H1 (cell line): ENCODE data around the gene FGB. TPM values are rescaled to one million over a fixed set of nuclear protein-coding genes. Genes with fewer than 3 reads are reported as not detected.

Experiments used
- CTBP2 ChIP-seq: IDR thresholded peaks from 2 replicates; pipeline ENCODE4 v1.7.0; 2011; ENCODE audit warnings: borderline replicate concordance, mild to moderate bottlenecking, moderate library complexity, mixed read lengths, low read length; ENCODE audit not compliant: insufficient read depth, insufficient read length
- EP300 ChIP-seq, 2 experiments: IDR thresholded peaks; 1 replicate in 1 of 2; 2 replicates in 1 of 2; pipeline ENCODE4 v1.6.1; 2011 to 2012; ENCODE audit warnings: low read depth in 2 of 2, low read length in 2 of 2, mild to moderate bottlenecking in 2 of 2, borderline replicate concordance in 1 of 2, inconsistent platforms in 1 of 2, moderate library complexity in 1 of 2
- JUND ChIP-seq: IDR thresholded peaks from 2 replicates; pipeline ENCODE4 v1.6.1; 2011; ENCODE audit warnings: mild to moderate bottlenecking, improper control_type of control experiment, low read length
- MAFK ChIP-seq: IDR thresholded peaks from 2 replicates; pipeline ENCODE4 v1.6.1; 2012; ENCODE audit warnings: low read depth, mild to moderate bottlenecking, improper control_type of control experiment, low read length
- NANOG ChIP-seq: IDR thresholded peaks from 2 replicates; pipeline ENCODE4 v1.6.1; 2011; ENCODE audit warnings: low read length, low read depth, mild to moderate bottlenecking, inconsistent platforms; ENCODE audit not compliant: insufficient read depth, poor library complexity, severe bottlenecking
- SUZ12 ChIP-seq: fragments of 200-600 bp; sonication (generic); IDR thresholded peaks from 2 replicates; pipeline ENCODE4 v1.6.1; 2012; ENCODE audit warnings: mild to moderate bottlenecking, inconsistent platforms, low read length, moderate library complexity, mixed read lengths
- polyA plus RNA-seq, 7 experiments: library from polyadenylated mRNA; depleted of rRNA in 3 of 7; stranded (reverse) in 5 of 7; unstranded in 2 of 7; fragments of >200 nt in 5 of 7; fragments of 200-250 nt in 2 of 7; gene quantifications; 1 replicate in 5 of 7; 2 replicates in 1 of 7; 4 replicates in 1 of 7; pipeline versions ENCODE4 v1.2.1 to v1.2.3, GENCODE V29; 2011 to 2013; ENCODE audit warnings: missing spikeins in 2 of 7, mixed read lengths in 2 of 7
- total RNA-seq: library from RNA; stranded (reverse); fragmentation: NEBNext Ultra II Directional; extraction: Animal tissue kit (Norgen Biotek cat#: 25700); gene quantifications from 2 replicates; pipeline ENCODE4 v1.2.1, GENCODE V29; 2021

Gene FGB
- total and polyA plus RNA-seq, 2 of the 8 experiments (the other 6 are each of a cell fraction or from before 2014, with no cell fraction given), result not detected

- TF ChIP-seq EP300 (IDR thresholded peaks at IDR 0.05; ENCODE audit: borderline replicate concordance in 1 of 2, low read depth in 2 of 2, low read length in 2 of 2), result no peak
- TF ChIP-seq NANOG, result no peak
- TF ChIP-seq MAFK, result no peak
- TF ChIP-seq SUZ12, result no peak
- no peak for TF ChIP-seq CTBP2
- TF ChIP-seq JUND, result peak; percentile 55; the same call in 1 of the 2 replicates
Measured at GRCh38 chr4:154551872-154552686, 10.7 kb upstream of the FGB start (continued).
